SK-N-SH treated with all-trans-retinoic acid at 6 μM for 48 hours (cell line): Measurements from ENCODE around the gene KIF5B.
"Not testable (repeated sequence)": the region's sequence is repeated elsewhere in the genome, so short reads cannot be mapped to it uniquely, and the experiment has no call there.

Experiments
- BACH2 ChIP-seq: fragments of 250-450 bp; sonication (Bioruptor Pico); IDR thresholded peaks from 2 replicates; pipeline ENCODE4 v1.9.0; 2021; ENCODE audit warnings: mild to moderate bottlenecking, borderline replicate concordance
- CSDC2 ChIP-seq: fragments of 250-450 bp; sonication (Bioruptor Pico); IDR thresholded peaks from 2 replicates; pipeline ENCODE4 v1.5.0; 2020; ENCODE audit warnings: mild to moderate bottlenecking, moderate library complexity
- OSR1 ChIP-seq: fragments of 250-450 bp; sonication (Bioruptor Pico); IDR thresholded peaks from 2 replicates; pipeline ENCODE4 v1.8.0; 2022; ENCODE audit warnings: moderate library complexity, mild to moderate bottlenecking, inconsistent platforms
- PATZ1 ChIP-seq: fragments of 250-450 bp; sonication (Bioruptor Pico); IDR thresholded peaks from 2 replicates; pipeline ENCODE4 v1.8.0; 2020; ENCODE audit warnings: mild to moderate bottlenecking, moderate library complexity, borderline replicate concordance
- TCF4 ChIP-seq: fragments of 250-450 bp; sonication (Bioruptor Pico); IDR thresholded peaks from 2 replicates; pipeline ENCODE4 v1.8.0; 2021; ENCODE audit warnings: mild to moderate bottlenecking, moderate library complexity, borderline replicate concordance
- ZFP3 ChIP-seq: fragments of 250-450 bp; sonication (Bioruptor Pico); IDR thresholded peaks from 2 replicates; pipeline ENCODE4 v1.5.0; 2020; ENCODE audit warnings: mild to moderate bottlenecking, moderate library complexity
- ZNF565 ChIP-seq: fragments of 450-650 bp; formaldehyde crosslinking; conservative IDR thresholded peaks from 2 replicates; pipeline ENCODE4 v1.5.0; 2020; ENCODE audit warnings: low read depth, mild to moderate bottlenecking, moderate library complexity
- ZNF70 ChIP-seq: fragments of 450-650 bp; formaldehyde crosslinking; IDR thresholded peaks from 2 replicates; pipeline ENCODE4 v1.5.0; 2020; ENCODE audit warnings: mild to moderate bottlenecking, moderate library complexity
- TF ChIP-seq, protein P1 (sequence below): fragments of 250-450 bp; sonication (Bioruptor Pico); IDR thresholded peaks from 2 replicates; pipeline ENCODE4 v1.5.1; 2020; ENCODE audit warnings: low read depth, mild to moderate bottlenecking, moderate library complexity
- TF ChIP-seq, protein P2 (sequence below): fragments of 250-450 bp; sonication (Bioruptor Pico); IDR thresholded peaks from 2 replicates; pipeline ENCODE4 v1.8.0; 2021; ENCODE audit warnings: low read depth, mild to moderate bottlenecking, moderate library complexity, borderline replicate concordance
- TF ChIP-seq, protein P3 (sequence below): fragments of 250-450 bp; sonication (Bioruptor Pico); IDR thresholded peaks from 2 replicates; pipeline ENCODE4 v1.5.0; 2020; ENCODE audit warnings: mild to moderate bottlenecking, moderate library complexity

GRCh38 chr10:31987786-31988185, 68.4 kb downstream of the KIF5B start:
- TF ChIP-seq, protein P1, sequence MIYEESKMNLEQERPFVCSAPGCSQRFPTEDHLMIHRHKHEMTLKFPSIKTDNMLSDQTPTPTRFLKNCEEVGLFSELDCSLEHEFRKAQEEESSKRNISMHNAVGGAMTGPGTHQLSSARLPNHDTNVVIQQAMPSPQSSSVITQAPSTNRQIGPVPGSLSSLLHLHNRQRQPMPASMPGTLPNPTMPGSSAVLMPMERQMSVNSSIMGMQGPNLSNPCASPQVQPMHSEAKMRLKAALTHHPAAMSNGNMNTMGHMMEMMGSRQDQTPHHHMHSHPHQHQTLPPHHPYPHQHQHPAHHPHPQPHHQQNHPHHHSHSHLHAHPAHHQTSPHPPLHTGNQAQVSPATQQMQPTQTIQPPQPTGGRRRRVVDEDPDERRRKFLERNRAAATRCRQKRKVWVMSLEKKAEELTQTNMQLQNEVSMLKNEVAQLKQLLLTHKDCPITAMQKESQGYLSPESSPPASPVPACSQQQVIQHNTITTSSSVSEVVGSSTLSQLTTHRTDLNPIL = not testable (repeated sequence)
- TF ChIP-seq ZFP3 (CRISPR knock-in tag); ZNF565; TCF4 (CRISPR knock-in tag); OSR1 (CRISPR knock-in tag); BACH2 (CRISPR knock-in tag); PATZ1; ZNF70 (CRISPR knock-in tag); CSDC2: not testable (repeated sequence)
- TF ChIP-seq, protein P2, sequence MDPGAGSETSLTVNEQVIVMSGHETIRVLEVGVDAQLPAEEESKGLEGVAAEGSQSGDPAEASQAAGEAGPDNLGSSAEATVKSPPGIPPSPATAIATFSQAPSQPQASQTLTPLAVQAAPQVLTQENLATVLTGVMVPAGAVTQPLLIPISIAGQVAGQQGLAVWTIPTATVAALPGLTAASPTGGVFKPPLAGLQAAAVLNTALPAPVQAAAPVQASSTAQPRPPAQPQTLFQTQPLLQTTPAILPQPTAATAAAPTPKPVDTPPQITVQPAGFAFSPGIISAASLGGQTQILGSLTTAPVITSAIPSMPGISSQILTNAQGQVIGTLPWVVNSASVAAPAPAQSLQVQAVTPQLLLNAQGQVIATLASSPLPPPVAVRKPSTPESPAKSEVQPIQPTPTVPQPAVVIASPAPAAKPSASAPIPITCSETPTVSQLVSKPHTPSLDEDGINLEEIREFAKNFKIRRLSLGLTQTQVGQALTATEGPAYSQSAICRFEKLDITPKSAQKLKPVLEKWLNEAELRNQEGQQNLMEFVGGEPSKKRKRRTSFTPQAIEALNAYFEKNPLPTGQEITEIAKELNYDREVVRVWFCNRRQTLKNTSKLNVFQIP (CRISPR knock-in tag) = not testable (repeated sequence)
- TF ChIP-seq, protein P3, sequence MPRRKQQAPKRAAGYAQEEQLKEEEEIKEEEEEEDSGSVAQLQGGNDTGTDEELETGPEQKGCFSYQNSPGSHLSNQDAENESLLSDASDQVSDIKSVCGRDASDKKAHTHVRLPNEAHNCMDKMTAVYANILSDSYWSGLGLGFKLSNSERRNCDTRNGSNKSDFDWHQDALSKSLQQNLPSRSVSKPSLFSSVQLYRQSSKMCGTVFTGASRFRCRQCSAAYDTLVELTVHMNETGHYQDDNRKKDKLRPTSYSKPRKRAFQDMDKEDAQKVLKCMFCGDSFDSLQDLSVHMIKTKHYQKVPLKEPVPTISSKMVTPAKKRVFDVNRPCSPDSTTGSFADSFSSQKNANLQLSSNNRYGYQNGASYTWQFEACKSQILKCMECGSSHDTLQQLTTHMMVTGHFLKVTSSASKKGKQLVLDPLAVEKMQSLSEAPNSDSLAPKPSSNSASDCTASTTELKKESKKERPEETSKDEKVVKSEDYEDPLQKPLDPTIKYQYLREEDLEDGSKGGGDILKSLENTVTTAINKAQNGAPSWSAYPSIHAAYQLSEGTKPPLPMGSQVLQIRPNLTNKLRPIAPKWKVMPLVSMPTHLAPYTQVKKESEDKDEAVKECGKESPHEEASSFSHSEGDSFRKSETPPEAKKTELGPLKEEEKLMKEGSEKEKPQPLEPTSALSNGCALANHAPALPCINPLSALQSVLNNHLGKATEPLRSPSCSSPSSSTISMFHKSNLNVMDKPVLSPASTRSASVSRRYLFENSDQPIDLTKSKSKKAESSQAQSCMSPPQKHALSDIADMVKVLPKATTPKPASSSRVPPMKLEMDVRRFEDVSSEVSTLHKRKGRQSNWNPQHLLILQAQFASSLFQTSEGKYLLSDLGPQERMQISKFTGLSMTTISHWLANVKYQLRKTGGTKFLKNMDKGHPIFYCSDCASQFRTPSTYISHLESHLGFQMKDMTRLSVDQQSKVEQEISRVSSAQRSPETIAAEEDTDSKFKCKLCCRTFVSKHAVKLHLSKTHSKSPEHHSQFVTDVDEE (CRISPR knock-in tag) = not testable (repeated sequence)
